Keratinocyte (primary cell): ENCODE measurements around the gene NOLC1. TPM values are rescaled to one million over a fixed set of nuclear protein-coding genes. Genes with fewer than 3 reads are reported as not detected.

ENCODE experiments used
- DNase-seq: peaks from one replicate; pipeline ENCODE4 v3.0.0-alpha.2; 2011; ENCODE audit warnings: low read depth, missing footprints, low spot score
- FAIRE-seq: peaks from 2 replicates; lab custom pipeline; 2011; peaks lifted over from hg19 to GRCh38; lab: Jason Lieb, UNC
- H2AFZ ChIP-seq: 2 replicates; pipeline ENCODE4 v1.6.0; 2012; ENCODE audit warnings: low read length, control low read depth, inconsistent platforms; ENCODE audit not compliant: control insufficient read depth
- H3K27ac ChIP-seq: 2 replicates; pipeline ENCODE4 v1.5.1; 2011; ENCODE audit warnings: low read length; ENCODE audit not compliant: control insufficient read depth, insufficient read depth
- H3K27me3 ChIP-seq: 3 replicates; pipeline ENCODE4 v1.6.0; 2011; ENCODE audit warnings: low read length; ENCODE audit not compliant: control insufficient read depth, insufficient read depth; ENCODE audit errors: extremely low read depth
- H3K36me3 ChIP-seq, 2 experiments: 2 replicates in 1 of 2; 3 replicates in 1 of 2; pipeline ENCODE4 v1.5.1; 2011; ENCODE audit warnings: low read length in 2 of 2, mild to moderate bottlenecking in 1 of 2; ENCODE audit not compliant: control insufficient read depth in 2 of 2, insufficient read depth in 2 of 2; ENCODE audit errors: extremely low read depth in 1 of 2
- H3K4me1 ChIP-seq: 3 replicates; pipeline ENCODE4 v1.5.1; 2011; ENCODE audit warnings: low read length; ENCODE audit not compliant: control insufficient read depth, insufficient read depth; ENCODE audit errors: extremely low read depth
- H3K4me2 ChIP-seq: 3 replicates; pipeline ENCODE4 v1.6.0; 2011; ENCODE audit warnings: low read depth, low read length; ENCODE audit not compliant: control insufficient read depth, insufficient read depth; ENCODE audit errors: extremely low read depth
- H3K4me3 ChIP-seq, 3 experiments: fragments of 200-600 bp in 1 of 3; sonication (generic) in 1 of 3; 2 replicates in 2 of 3; 3 replicates in 1 of 3; pipeline ENCODE4 v1.5.1; 2011 to 2016; ENCODE audit warnings: low read length in 3 of 3, mild to moderate bottlenecking in 3 of 3, control low read depth in 2 of 3, inconsistent platforms in 1 of 3, low read depth in 1 of 3, mixed read lengths in 1 of 3, mixed run types in 1 of 3, moderate library complexity in 1 of 3; ENCODE audit not compliant: control insufficient read depth in 2 of 3, insufficient read depth in 2 of 3; ENCODE audit errors: extremely low read depth in 1 of 3
- H3K79me2 ChIP-seq: 2 replicates; pipeline ENCODE4 v1.6.0; 2012; ENCODE audit warnings: low read length; ENCODE audit not compliant: control insufficient read depth, insufficient read depth
- H3K9ac ChIP-seq: 3 replicates; pipeline ENCODE4 v1.6.0; 2011; ENCODE audit warnings: low read length; ENCODE audit not compliant: control insufficient read depth, insufficient read depth; ENCODE audit errors: extremely low read depth
- H3K9me1 ChIP-seq: 3 replicates; pipeline ENCODE4 v1.6.0; 2011; ENCODE audit warnings: low read length; ENCODE audit not compliant: control insufficient read depth, insufficient read depth; ENCODE audit errors: extremely low read depth
- H3K9me3 ChIP-seq: 2 replicates; pipeline ENCODE4 v1.5.1; 2012; ENCODE audit warnings: low read depth, low read length; ENCODE audit not compliant: control insufficient read depth
- H4K20me1 ChIP-seq: 3 replicates; pipeline ENCODE4 v1.6.0; 2011; ENCODE audit warnings: low read length; ENCODE audit not compliant: control insufficient read depth, insufficient read depth; ENCODE audit errors: extremely low read depth
- CTCF ChIP-seq, 3 experiments: IDR thresholded peaks in 1 of 3; conservative IDR thresholded peaks in 1 of 3; optimal IDR thresholded peaks in 1 of 3; 2 replicates in 2 of 3; 3 replicates in 1 of 3; pipeline versions ENCODE3 to v1.5.1; 2011; ENCODE audit warnings: low read length in 3 of 3, mild to moderate bottlenecking in 3 of 3, moderate library complexity in 2 of 3, control low read depth in 1 of 3, inconsistent platforms in 1 of 3; ENCODE audit not compliant: insufficient read depth in 2 of 3; ENCODE audit errors: extremely low read depth in 1 of 3
- EZH2 ChIP-seq: IDR thresholded peaks from one replicate; pipeline ENCODE4 v1.6.1; 2012; ENCODE audit warnings: inconsistent platforms, mild to moderate bottlenecking, low read length, moderate library complexity
- dilution Hi-C: fragments of 300-500 bp; cut with MboI; formaldehyde crosslinking; loops from one replicate; pipeline ENCODE4 v1.7.0; 2020; ENCODE audit warnings: low sequenced_read_pairs; ENCODE audit not compliant: extremely low pct_ligation_motif_present
- polyA plus RNA-seq, 5 experiments: library from polyadenylated mRNA; depleted of rRNA in 3 of 5; stranded (reverse) in 3 of 5; stranded (forward) in 1 of 5; unstranded in 1 of 5; fragments of >200 nt; gene quantifications; 1 replicate in 1 of 5; 2 replicates in 3 of 5; 3 replicates in 1 of 5; pipeline versions ENCODE4 v1.2.1 to v1.2.3, GENCODE V29; 2011 to 2012; ENCODE audit warnings: missing spikeins in 2 of 5, low read depth in 1 of 5, low replicate concordance in 1 of 5

NOLC1 gene
- polyA plus RNA-seq, 1 donor (not counting 4 experiments of a cell fraction or from before 2014, with no cell fraction given) = 126 TPM

- Histone ChIP-seq H3K4me3 (no peak overlapping the region), H2AFZ (no peak overlapping the region), H3K9ac (no peak overlapping the region), H3K9me3 (no peaks in the 10 kb centered on the region), H3K9me1 (no peaks in the 10 kb centered on the region), H3K79me2 (no peaks in the 10 kb centered on the region), H3K4me1 (no peaks in the 10 kb centered on the region), H3K27me3 (peaks cover 5% of the 10 kb centered on the region), H3K36me3 (no peaks in the 10 kb centered on the region), H4K20me1 (no peaks in the 10 kb centered on the region), H3K4me2 (no peak overlapping the region), H3K27ac (no peak overlapping the region)
- DNase-seq (no peak), FAIRE-seq (no peak)
- TF ChIP-seq CTCF (optimal IDR thresholded peaks at IDR 0.05 in 1 of 3, IDR thresholded peaks at IDR 0.05 in 1 of 3, conservative IDR thresholded peaks at IDR 0.05 in 1 of 3; ENCODE audit: extremely low read depth in 1 of 3, insufficient read depth in 2 of 3, low read length in 3 of 3) (no peak), EZH2 (no peak)
- dilution Hi-C loops = no loop called here
Observed at GRCh38 chr10:102172288-102172687, 20.1 kb downstream of the NOLC1 start.

GRCh38 chr10:102175415-102175814 is 23.2 kb downstream of the NOLC1 start:
- no peaks in the 10 kb centered on the region for H3K4me1 ChIP-seq
- H3K9me1 ChIP-seq = no peaks in the 10 kb centered on the region
- no peak overlapping the region for H3K4me3 ChIP-seq
- no peak overlapping the region for H3K4me2 ChIP-seq
- dilution Hi-C loops = no loop called here
- no peak for FAIRE-seq
- no peak overlapping the region for H2AFZ ChIP-seq
- no peaks in the 10 kb centered on the region for H4K20me1 ChIP-seq
- no peak overlapping the region for H3K9ac ChIP-seq
- DNase-seq = no peak
- H3K27ac ChIP-seq = no peak overlapping the region
- TF ChIP-seq EZH2 (no peak), CTCF (optimal IDR thresholded peaks at IDR 0.05 in 1 of 3, IDR thresholded peaks at IDR 0.05 in 1 of 3, conservative IDR thresholded peaks at IDR 0.05 in 1 of 3; ENCODE audit: extremely low read depth in 1 of 3, insufficient read depth in 2 of 3, low read length in 3 of 3) (no peak)
- H3K9me3 ChIP-seq = no peaks in the 10 kb centered on the region
- H3K79me2 ChIP-seq = no peaks in the 10 kb centered on the region
- H3K27me3 ChIP-seq = peaks cover 5% of the 10 kb centered on the region
- H3K36me3 ChIP-seq = no peaks in the 10 kb centered on the region
